ENCODE results near the gene KLK12.

GRCh38 chr19:51082611-51083010, 47.8 kb upstream of the KLK12 start, which contains the start of gene KLK14:
- TF ChIP-seq, protein P1, sequence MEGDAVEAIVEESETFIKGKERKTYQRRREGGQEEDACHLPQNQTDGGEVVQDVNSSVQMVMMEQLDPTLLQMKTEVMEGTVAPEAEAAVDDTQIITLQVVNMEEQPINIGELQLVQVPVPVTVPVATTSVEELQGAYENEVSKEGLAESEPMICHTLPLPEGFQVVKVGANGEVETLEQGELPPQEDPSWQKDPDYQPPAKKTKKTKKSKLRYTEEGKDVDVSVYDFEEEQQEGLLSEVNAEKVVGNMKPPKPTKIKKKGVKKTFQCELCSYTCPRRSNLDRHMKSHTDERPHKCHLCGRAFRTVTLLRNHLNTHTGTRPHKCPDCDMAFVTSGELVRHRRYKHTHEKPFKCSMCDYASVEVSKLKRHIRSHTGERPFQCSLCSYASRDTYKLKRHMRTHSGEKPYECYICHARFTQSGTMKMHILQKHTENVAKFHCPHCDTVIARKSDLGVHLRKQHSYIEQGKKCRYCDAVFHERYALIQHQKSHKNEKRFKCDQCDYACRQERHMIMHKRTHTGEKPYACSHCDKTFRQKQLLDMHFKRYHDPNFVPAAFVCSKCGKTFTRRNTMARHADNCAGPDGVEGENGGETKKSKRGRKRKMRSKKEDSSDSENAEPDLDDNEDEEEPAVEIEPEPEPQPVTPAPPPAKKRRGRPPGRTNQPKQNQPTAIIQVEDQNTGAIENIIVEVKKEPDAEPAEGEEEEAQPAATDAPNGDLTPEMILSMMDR (conservative IDR thresholded peaks at IDR 0.05 in 1 of 2, IDR thresholded peaks at IDR 0.05 in 1 of 2; ENCODE audit: low read depth in 1 of 2, low read length in 2 of 2) = no peak
- no peak for TF ChIP-seq EZH2 (IDR thresholded peaks at IDR 0.05; ENCODE audit: low read length, missing control alignments)

All from fibroblast of lung (primary cell).